GM21576 (cell line): ENCODE measurements around the gene LRRC23.
A peak's percentile ranks its signal among the peaks of the same experiment; 100 is the strongest.

Experiments
- ATAC-seq: cut with Tn5 transposase; IDR thresholded peaks from one replicate; pipeline ENCODE4 v1.9.1; 2021; ENCODE audit warnings: mild to moderate bottlenecking, moderate library complexity; ENCODE audit not compliant: unreplicated experiment

Gene LRRC23

DNA sequence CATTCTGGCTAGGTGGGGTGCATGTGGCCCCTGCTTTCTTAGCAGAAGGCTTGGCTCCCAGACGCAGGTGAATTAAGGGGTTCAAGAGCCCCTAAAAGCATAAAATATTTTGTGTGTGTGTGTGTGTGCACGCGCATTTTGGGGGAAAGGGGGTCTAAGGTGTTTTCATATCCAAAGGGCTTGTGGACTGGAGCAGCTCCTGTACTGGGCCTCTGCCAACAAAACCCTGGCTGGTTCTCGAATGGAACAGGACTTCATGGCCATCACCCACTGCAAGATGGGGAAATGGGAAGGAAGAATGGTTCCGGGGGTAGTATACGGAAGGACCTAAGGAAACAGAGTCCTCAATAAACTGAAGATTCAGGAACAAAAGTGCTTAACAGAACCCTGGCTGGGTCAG is 19.2 kb downstream of the LRRC23 start:
- no peak for ATAC-seq

DNA sequence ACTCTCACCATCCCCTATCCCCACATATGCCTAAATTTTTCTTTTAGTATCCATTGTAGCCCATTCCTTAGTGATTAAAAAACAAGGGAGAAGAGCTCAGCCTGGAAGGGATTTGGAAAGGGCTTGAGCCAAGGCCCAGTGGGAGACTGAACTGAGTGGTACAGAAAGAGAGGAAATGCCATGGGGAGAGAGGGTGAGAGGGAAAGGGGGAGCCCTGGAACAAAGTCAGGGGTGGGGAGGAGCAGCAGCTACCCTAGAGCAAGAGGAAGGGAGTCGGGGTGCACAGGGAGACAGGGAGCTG is 20.6 kb downstream of the LRRC23 start:
- ATAC-seq, result no peak

DNA sequence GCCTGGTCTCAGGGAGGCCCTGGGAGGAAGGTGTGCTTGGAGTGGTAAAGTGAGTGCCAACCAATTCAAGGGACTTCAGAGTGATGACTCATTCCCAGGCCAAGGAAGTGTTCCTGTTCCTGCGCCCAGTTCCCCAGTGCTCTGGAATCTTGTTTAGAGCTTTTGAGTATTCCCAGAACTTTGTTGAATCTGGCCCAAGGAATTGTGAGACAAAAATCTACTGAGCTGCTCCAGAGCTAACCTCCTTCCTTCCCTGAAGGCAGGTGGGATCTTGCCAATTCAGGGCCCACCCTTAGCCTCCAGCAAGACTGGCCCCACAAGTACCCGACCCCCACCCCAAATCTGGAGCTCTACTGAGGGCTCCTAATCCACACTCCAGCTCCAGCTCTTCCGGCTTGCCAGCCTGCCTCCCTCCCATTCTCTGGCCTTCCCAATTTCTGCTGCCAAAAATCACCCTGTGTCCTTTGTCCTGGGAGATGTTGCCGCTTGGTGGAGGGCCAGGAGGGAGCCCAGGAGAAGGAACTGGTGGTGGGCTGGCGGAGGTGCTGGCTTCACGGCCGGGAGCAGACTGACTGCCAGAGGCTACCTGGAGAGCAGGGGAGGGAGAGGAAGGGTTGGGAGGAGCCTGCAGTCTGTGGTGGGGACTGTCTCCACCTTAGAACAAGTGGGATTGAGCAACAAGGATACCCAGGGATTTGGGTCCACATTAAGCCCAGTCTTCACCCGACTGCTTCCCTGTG is 21.1 kb downstream of the LRRC23 start:
- ATAC-seq, result no peak

DNA sequence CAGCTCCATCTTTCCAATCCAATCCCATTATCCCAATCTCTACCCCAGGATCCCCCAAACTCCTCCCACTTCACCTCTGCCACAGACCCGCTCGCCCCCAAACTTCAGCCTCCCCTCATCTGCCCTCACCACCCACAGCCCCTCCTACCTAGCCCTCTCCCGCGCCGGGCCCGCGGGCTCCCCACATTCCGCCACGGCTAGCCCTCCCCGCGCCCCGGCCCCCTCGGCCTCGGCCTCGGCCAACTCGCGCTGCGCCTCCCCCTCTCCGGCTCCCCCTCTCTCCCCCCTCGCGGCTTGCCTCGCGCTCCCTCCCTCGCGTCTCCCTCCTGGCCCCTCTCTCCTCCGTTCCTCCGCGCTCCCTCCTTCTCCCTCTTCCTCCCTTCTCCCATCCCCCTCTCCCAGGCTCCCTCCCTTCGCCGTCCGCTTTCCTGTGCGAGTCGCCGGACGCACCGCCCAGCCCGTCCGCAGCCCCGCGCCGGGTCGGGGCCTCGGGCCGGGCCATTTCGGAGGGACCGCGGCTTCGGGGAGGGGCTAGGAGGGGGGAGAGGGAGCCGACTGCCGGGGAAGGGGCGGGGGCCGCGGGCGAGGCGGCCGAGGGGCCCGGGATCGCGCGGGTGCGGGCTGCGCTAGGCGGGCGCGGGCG is 22.9 kb downstream of the LRRC23 start, which contains the start of gene ATN1:
Gene ATN1, plus strand, starts transcription at position 581 of the 643 bp plus-strand sequence. CDS start 6,043 bp downstream, outside the sequence.
- ATAC-seq, result no peak

DNA sequence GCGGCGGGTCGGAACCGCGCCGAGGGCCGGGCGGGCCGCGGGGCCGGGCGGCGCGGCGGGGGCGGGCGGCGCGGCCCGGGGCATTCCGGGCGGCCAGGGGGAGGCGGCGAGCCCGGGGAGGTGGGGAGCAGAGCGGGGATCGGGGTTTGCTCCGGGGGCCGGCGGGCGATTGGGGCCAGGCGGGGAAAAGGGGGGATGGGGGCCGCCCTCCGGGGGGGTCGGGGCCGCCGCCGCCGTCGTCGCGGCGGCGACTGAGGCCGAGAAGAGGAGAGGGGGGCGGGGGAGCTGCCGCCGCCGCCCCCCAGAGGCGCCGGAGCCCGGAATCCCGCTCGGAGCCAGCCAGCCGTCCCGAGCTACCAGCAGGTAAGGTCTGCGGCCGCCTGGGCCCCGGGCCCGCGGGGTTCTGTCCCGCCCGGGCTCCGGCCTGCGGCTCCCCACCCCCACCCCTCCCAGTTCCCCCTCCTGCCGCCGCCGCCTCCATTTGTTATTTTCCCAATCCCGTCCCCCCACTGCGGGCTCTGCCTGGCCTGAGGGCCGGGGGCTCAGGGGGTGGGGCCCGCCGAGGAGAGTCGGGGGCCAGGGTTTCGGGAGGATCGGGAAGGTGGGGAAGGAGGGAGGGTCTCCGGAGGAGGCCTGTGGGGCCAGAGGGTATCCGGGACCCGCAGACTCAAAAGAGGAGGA is 23.5 kb downstream of the LRRC23 start:
- ATAC-seq, result no peak

DNA sequence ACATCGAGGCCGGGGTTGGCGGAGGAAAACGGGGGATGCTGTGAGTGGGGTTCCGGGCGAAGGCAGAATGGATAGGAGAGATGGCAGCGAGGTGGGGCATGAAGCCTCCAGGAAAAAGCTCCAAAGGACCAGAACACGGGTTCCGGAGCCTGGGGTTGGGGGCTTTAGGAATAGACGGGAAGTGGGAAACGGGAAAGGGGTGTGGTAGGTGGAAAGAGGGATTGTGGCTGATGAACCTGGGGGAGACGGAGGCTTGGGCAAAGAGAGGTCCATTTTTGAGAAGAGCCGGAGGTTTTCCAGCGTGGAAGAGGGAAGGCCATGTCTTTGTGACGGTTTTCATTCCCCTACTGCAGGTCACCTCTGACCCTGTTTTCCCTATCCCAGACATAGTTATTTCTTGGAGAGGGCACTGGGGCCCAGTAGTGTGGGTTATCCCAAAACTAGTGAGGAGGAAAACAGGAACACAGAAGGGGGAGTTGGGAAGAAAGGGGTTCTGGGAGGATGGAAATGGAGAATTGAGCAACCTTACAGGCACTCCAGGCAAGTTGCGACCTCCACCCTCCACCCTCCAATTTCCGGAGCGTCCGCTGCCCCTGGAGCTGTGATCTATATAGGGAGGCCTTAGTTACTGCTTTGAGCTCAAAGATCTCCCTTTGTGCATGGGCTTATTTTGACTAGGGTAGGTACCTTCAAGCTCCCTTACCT is 24.2 kb downstream of the LRRC23 start:
- no peak for ATAC-seq

DNA sequence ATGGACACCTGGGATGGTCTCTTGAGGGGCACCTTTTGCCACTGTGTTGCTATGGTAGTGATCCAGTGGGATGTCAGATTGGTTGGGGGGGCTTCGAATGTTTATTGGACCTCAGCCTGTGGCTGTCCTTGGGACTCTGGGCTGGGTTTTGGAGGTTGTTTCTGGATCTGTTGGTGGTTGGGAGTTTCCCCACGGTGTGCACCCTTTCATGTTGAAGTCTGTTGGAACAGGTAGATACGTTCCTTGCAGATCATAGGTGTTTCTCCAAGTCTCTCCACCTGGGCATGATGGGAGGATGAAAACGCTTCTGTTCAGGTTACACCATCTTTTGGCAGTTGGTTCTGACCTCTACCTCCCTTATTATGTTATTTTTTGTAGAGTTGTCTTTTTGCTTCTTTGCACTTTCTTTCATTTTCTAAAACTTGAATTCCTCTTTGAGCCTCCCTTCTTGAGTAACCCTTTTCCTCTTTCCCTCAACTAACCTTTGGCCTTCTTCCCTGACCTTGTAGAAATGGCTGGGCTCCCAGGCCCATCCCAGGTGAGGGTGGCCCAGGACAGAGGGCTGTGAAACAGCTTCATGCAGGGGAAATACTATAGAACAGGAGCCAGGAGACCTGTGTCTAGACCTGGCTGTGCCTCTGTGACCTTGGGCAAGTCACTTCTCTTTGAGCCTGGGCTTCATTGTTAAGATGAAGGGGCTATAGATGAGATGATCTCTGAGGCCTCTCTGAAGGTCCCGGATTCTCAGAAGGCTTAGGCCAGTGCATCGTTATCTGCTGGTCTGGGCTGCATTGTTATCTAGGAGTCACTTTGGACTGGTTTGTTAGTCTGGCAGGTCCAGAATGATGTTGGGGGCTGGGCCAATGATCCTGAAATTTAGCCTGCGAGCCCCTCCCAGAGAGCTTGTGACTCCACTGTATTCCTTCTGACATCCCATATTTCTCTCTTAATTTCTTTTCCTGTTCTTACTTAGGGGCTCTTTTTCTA is 25.1 kb downstream of the LRRC23 start:
- no peak for ATAC-seq

DNA sequence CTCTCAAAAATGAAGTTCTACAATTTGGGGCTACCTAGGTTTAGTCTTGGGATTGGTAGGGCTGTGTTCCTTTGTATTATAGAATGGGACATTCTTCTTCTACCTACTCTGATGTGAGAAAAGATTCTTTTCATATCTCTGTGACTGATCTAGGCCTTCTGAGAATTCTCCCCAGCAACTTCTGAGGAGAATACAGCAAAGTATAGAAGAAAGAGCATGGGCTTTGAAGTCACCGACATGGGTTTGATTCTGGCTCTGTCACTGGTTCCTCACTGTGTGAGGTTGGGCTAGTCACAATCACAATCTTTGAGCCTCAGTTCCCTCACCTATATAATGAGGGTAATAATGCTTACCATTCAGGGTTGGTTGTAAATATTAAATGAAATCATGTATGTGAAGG is 28.1 kb downstream of the LRRC23 start:
- ATAC-seq, result no peak

DNA sequence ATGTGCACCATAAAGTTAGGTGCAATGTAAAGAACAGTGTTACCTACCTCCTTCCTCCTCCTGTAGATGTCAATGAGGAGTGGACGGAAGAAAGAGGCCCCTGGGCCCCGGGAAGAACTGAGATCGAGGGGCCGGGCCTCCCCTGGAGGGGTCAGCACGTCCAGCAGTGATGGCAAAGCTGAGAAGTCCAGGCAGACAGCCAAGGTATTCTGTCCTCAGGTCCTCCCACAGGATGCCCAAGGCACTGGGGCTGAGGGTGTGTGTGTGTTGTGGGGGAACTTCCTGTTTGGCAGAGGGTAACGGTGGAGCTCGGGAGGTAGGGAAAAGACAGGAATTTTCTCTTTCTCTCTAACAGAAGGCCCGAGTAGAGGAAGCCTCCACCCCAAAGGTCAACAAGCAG is 29.5 kb downstream of the LRRC23 start:
- no peak for ATAC-seq

DNA sequence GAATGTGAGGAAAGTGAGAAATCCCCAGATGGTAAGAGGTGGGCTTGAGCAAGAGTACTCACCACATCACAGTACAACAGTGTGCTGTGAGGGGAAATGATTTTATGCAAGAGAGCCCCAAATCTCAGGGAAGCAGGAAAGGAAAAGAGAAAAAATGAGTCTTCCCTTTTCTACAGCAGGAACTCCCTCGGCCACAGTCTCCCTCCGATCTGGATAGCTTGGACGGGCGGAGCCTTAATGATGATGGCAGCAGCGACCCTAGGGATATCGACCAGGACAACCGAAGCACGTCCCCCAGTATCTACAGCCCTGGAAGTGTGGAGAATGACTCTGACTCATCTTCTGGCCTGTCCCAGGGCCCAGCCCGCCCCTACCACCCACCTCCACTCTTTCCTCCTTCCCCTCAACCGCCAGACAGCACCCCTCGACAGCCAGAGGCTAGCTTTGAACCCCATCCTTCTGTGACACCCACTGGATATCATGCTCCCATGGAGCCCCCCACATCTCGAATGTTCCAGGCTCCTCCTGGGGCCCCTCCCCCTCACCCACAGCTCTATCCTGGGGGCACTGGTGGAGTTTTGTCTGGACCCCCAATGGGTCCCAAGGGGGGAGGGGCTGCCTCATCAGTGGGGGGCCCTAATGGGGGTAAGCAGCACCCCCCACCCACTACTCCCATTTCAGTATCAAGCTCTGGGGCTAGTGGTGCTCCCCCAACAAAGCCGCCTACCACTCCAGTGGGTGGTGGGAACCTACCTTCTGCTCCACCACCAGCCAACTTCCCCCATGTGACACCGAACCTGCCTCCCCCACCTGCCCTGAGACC is 31.0 kb downstream of the LRRC23 start:
- no peak for ATAC-seq

DNA sequence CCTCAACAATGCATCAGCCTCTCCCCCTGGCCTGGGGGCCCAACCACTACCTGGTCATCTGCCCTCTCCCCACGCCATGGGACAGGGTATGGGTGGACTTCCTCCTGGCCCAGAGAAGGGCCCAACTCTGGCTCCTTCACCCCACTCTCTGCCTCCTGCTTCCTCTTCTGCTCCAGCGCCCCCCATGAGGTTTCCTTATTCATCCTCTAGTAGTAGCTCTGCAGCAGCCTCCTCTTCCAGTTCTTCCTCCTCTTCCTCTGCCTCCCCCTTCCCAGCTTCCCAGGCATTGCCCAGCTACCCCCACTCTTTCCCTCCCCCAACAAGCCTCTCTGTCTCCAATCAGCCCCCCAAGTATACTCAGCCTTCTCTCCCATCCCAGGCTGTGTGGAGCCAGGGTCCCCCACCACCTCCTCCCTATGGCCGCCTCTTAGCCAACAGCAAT is 31.6 kb downstream of the LRRC23 start:
- no peak for ATAC-seq

DNA sequence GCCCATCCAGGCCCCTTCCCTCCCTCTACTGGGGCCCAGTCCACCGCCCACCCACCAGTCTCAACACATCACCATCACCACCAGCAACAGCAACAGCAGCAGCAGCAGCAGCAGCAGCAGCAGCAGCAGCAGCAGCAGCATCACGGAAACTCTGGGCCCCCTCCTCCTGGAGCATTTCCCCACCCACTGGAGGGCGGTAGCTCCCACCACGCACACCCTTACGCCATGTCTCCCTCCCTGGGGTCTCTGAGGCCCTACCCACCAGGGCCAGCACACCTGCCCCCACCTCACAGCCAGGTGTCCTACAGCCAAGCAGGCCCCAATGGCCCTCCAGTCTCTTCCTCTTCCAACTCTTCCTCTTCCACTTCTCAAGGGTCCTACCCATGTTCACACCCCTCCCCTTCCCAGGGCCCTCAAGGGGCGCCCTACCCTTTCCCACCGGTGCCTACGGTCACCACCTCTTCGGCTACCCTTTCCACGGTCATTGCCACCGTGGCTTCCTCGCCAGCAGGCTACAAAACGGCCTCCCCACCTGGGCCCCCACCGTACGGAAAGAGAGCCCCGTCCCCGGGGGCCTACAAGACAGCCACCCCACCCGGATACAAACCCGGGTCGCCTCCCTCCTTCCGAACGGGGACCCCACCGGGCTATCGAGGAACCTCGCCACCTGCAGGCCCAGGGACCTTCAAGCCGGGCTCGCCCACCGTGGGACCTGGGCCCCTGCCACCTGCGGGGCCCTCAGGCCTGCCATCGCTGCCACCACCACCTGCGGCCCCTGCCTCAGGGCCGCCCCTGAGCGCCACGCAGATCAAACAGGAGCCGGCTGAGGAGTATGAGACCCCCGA is 32.2 kb downstream of the LRRC23 start:
- ATAC-seq, result peak; percentile 6

DNA sequence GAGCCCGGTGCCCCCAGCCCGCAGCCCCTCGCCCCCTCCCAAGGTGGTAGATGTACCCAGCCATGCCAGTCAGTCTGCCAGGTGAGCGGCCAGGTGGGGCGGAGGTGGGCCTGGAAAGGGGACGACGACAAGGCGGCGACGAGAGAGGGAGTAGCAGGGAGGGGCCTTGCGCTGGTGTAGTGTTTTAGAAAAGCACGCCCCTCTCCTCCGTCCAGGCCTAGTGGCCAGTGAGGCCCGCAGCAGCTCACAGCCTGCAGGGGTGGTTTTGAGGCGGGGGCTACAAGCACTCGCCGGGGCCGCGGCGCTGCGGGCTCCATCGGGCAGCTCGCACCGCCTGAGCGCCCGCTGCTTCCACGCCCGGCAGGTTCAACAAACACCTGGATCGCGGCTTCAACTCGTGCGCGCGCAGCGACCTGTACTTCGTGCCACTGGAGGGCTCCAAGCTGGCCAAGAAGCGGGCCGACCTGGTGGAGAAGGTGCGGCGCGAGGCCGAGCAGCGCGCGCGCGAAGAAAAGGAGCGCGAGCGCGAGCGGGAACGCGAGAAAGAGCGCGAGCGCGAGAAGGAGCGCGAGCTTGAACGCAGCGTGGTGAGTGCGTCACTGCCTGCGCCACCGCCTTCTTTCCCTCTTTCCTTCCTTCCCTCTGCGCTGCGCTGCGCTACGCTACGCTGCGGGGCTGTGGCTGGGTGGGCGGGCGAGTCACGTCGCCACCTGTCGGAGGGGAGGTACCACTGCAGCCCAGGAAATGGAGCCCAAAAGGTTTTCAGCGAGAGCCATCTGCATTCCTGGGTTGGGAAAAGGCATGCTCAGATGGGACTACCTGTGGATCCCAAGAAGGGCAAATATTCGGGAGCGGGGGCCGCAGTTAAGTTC is 33.1 kb downstream of the LRRC23 start:
- peak; percentile 89 for ATAC-seq

DNA sequence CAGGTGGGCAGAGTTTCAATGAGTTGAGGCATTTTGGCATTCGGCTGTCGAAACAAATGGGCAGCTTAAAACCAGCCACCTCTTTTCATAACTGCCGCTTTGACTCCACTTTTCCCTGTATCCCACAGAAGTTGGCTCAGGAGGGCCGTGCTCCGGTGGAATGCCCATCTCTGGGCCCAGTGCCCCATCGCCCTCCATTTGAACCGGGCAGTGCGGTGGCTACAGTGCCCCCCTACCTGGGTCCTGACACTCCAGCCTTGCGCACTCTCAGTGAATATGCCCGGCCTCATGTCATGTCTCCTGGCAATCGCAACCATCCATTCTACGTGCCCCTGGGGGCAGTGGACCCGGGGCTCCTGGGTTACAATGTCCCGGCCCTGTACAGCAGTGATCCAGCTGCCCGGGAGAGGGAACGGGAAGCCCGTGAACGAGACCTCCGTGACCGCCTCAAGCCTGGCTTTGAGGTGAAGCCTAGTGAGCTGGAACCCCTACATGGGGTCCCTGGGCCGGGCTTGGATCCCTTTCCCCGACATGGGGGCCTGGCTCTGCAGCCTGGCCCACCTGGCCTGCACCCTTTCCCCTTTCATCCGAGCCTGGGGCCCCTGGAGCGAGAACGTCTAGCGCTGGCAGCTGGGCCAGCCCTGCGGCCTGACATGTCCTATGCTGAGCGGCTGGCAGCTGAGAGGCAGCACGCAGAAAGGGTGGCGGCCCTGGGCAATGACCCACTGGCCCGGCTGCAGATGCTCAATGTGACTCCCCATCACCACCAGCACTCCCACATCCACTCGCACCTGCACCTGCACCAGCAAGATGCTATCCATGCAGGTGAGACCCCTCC is 34.0 kb downstream of the LRRC23 start:
- ATAC-seq, result no peak

DNA sequence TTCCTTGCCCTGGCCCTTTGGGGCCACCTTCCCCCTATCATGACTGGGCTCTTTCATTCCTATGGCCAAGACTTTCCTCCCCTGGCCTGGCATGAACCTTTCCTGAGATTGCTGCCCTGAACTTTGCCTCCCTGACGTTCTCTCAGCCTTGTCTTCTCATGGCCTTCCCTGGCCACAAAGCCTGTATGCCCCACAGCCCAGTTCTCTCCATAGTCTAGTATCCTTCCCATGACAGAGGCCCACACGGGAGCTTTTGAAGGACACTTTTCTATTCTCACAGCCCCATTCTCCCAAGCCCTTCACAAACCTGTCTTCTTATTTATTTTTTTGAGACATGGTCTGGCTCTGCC is 34.5 kb downstream of the LRRC23 start:
- ATAC-seq, result no peak

DNA sequence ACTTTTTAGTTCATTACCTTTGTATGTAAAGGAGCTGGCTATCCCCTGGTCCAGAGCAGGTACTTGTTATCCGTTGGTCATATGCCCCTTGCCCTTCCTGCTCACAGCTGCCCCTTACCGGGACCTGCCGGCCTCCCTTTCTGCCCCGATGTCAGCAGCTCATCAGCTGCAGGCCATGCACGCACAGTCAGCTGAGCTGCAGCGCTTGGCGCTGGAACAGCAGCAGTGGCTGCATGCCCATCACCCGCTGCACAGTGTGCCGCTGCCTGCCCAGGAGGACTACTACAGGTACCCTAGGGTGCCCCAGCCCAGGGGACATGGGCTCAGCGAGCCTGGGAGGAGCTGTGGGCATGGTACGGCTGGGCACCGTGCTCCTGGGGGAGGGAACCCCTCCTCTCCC is 36.6 kb downstream of the LRRC23 start:
- ATAC-seq, result no peak

DNA sequence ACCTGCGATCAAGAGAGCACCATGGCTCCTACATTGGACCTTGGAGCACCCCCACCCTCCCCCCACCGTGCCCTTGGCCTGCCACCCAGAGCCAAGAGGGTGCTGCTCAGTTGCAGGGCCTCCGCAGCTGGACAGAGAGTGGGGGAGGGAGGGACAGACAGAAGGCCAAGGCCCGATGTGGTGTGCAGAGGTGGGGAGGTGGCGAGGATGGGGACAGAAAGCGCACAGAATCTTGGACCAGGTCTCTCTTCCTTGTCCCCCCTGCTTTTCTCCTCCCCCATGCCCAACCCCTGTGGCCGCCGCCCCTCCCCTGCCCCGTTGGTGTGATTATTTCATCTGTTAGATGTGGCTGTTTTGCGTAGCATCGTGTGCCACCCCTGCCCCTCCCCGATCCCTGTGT is 37.2 kb downstream of the LRRC23 start:
- ATAC-seq, result no peak
